HepG2 (cell line): Measurements from ENCODE around the gene ATAD1. TPM values are rescaled to one million over a fixed set of nuclear protein-coding genes. Genes with fewer than 3 reads are reported as not detected.
"Not testable (repeated sequence)": the region's sequence is repeated elsewhere in the genome, so short reads cannot be mapped to it uniquely, and the experiment has no call there.

Experiments
- ATAC-seq: fragments of 200-7000 bp; cut with Tn5 transposase; 3 replicates; pipeline ENCODE4 v1.9.1; 2020; ENCODE audit warnings: mild to moderate bottlenecking, moderate library complexity
- BruUV-seq: library from RNA; stranded (reverse); fragments of 400-500 nt; replicated peaks from 2 replicates; lab custom pipeline; 2021; lab: Mats Ljungman, UMichigan
- CTCF ChIA-PET: fragments of 300-600 bp; formaldehyde crosslinking; extraction: SDS; loops from one replicate; lab custom pipeline; 2021; ENCODE audit warnings: low total read pairs, inconsistent platforms, low intra/inter-chr PET ratio; lab: Yijun Ruan, JAX
- POLR2A ChIA-PET: fragments of 350-600 bp; sonication (Branson Sonifier 250); formaldehyde crosslinking; loops from one replicate; lab custom pipeline; 2020; ENCODE audit warnings: antibody characterized with exemption, inconsistent platforms; lab: Yijun Ruan, JAX
- DNase-seq: peaks from one replicate; pipeline ENCODE4 v3.0.0-alpha.2; 2015; ENCODE audit warnings: low spot score
- FAIRE-seq: peaks from 3 replicates; lab custom pipeline; 2011; peaks lifted over from hg19 to GRCh38; lab: Jason Lieb, UNC
- H2AFZ ChIP-seq: one replicate; pipeline ENCODE4 v1.6.1; 2011; ENCODE audit warnings: low read length, inconsistent platforms
- H3K27ac ChIP-seq: fragments of 300-600 bp; 3 replicates; pipeline ENCODE4 v1.8.0; 2011; ENCODE audit warnings: mixed run types, mild to moderate bottlenecking, mixed read lengths, low read length, inconsistent platforms; ENCODE audit not compliant: insufficient read depth; ENCODE audit errors: extremely low read length
- H3K27me3 ChIP-seq, 2 experiments: fragments of 200-600 bp in 1 of 2; 2 replicates in 1 of 2; 3 replicates in 1 of 2; pipeline versions ENCODE4 v1.6.0 to v1.8.0; 2011; ENCODE audit warnings: low read length in 2 of 2, mild to moderate bottlenecking in 2 of 2, moderate library complexity in 2 of 2, inconsistent platforms in 1 of 2; ENCODE audit not compliant: insufficient read depth in 2 of 2, control insufficient read depth in 1 of 2
- H3K36me3 ChIP-seq, 2 experiments: fragments of 200-600 bp in 1 of 2; replicated peaks in 1 of 2; 2 replicates in 1 of 2; 3 replicates in 1 of 2; pipeline versions ENCODE4 v1.5.1 to v1.8.0; 2011; ENCODE audit warnings: low read length in 2 of 2, inconsistent platforms in 1 of 2; ENCODE audit not compliant: insufficient read depth in 2 of 2, control insufficient read depth in 1 of 2
- H3K4me1 ChIP-seq: 2 replicates; pipeline ENCODE4 v1.5.1; 2012; ENCODE audit warnings: low read length, inconsistent platforms; ENCODE audit not compliant: insufficient read depth
- H3K4me2 ChIP-seq: 2 replicates; pipeline ENCODE4 v1.6.0; 2011; ENCODE audit warnings: low read depth, low read length, inconsistent platforms
- H3K4me3 ChIP-seq, 3 experiments: fragments of 200-600 bp in 1 of 3; sonication (generic), shearing (Covaris generic) in 1 of 3; replicated peaks in 1 of 3; 2 replicates each; pipeline ENCODE4 v1.5.1; 2011 to 2016; ENCODE audit warnings: low read length in 3 of 3, inconsistent platforms in 2 of 3, low read depth in 2 of 3, mild to moderate bottlenecking in 2 of 3, control low read depth in 1 of 3, mixed read lengths in 1 of 3; ENCODE audit not compliant: insufficient read depth in 1 of 3
- H3K79me2 ChIP-seq: one replicate; pipeline ENCODE4 v1.6.1; 2011; ENCODE audit warnings: low read length, inconsistent platforms; ENCODE audit not compliant: insufficient read depth
- H3K9ac ChIP-seq: 2 replicates; pipeline ENCODE4 v1.6.0; 2011; ENCODE audit warnings: mild to moderate bottlenecking, low read depth, low read length, inconsistent platforms; ENCODE audit not compliant: insufficient read depth
- H3K9me3 ChIP-seq: 2 replicates; pipeline ENCODE4 v1.5.1; 2012; ENCODE audit warnings: mild to moderate bottlenecking, low read length
- H4K20me1 ChIP-seq: 2 replicates; pipeline ENCODE4 v1.6.0; 2011; ENCODE audit warnings: inconsistent platforms, mild to moderate bottlenecking, low read length, moderate library complexity; ENCODE audit not compliant: insufficient read depth
- CTCF ChIP-seq: sonication (generic); formaldehyde crosslinking; IDR thresholded peaks from 2 replicates; pipeline ENCODE4 v1.5.0; 2020; ENCODE audit warnings: mild to moderate bottlenecking, missing genetic modification reagents, moderate library complexity
- E2F5 ChIP-seq: sonication (generic); formaldehyde crosslinking; conservative IDR thresholded peaks from 2 replicates; pipeline ENCODE4 v1.4.0; 2020; ENCODE audit warnings: missing genetic modification reagents
- RAD21 ChIP-seq: fragments of 450-650 bp; formaldehyde crosslinking; IDR thresholded peaks from 2 replicates; pipeline ENCODE4 v1.5.0; 2020; ENCODE audit warnings: mild to moderate bottlenecking
- SIX1 ChIP-seq: sonication (generic); formaldehyde crosslinking; IDR thresholded peaks from 2 replicates; pipeline ENCODE4 v1.4.0; 2020; ENCODE audit warnings: missing genetic modification reagents, borderline replicate concordance
- SMC3 ChIP-seq: IDR thresholded peaks from 2 replicates; pipeline ENCODE4 v1.6.1; 2011; ENCODE audit warnings: low read length, improper control_type of control experiment
- SOX13 ChIP-seq, 3 experiments: fragments of 450-650 bp in 1 of 3; sonication (generic) in 1 of 3; formaldehyde crosslinking in 1 of 3; IDR thresholded peaks in 2 of 3; conservative IDR thresholded peaks in 1 of 3; 2 replicates each; pipeline versions ENCODE4 v1.5.0 to v1.6.1; 2016 to 2020; ENCODE audit warnings: antibody characterized with exemption in 1 of 3, mild to moderate bottlenecking in 1 of 3, missing compliant biosample characterization in 1 of 3, missing genetic modification reagents in 1 of 3, moderate library complexity in 1 of 3
- STAG1 ChIP-seq: sonication (generic); formaldehyde crosslinking; IDR thresholded peaks from 2 replicates; pipeline ENCODE4 v1.4.0; 2020; ENCODE audit warnings: missing genetic modification reagents
- ZNF431 ChIP-seq: sonication (generic); formaldehyde crosslinking; IDR thresholded peaks from 2 replicates; pipeline ENCODE4 v1.9.0; 2022; ENCODE audit warnings: missing genetic modification reagents, low read depth, mild to moderate bottlenecking, borderline replicate concordance
- ZNF597 ChIP-seq: sonication (generic); formaldehyde crosslinking; IDR thresholded peaks from 2 replicates; pipeline ENCODE4 v1.5.0; 2020; ENCODE audit warnings: missing genetic modification reagents
- ZNF775 ChIP-seq: sonication (generic); formaldehyde crosslinking; IDR thresholded peaks from 2 replicates; pipeline ENCODE4 v1.4.0; 2020; ENCODE audit warnings: missing genetic modification reagents, mild to moderate bottlenecking, moderate library complexity, borderline replicate concordance
- WGBS: methylation state at CpG from one replicate; pipeline ENCODE4 v1.1.6; 2017; ENCODE audit warnings: low lambda C conversion rate; 5-methylcytosine and 5-hydroxymethylcytosine counted together
- in situ Hi-C: cut with HindIII; loops from 2 replicates; pipeline ENCODE4 v1.10.0; 2017; ENCODE audit warnings: low pct_unique_long_range_greater_than_20kb; ENCODE audit not compliant: extremely low pct_ligation_motif_present
- intact Hi-C: fragments of 100-400 bp; cut with micrococcal nuclease; formaldehyde crosslinking; loops from one replicate; pipeline ENCODE4 v1.10.0; 2022; ENCODE audit not compliant: unreplicated experiment
- polyA plus RNA-seq, 8 experiments: library from polyadenylated mRNA; depleted of rRNA in 3 of 8; stranded (reverse) in 7 of 8; unstranded in 1 of 8; fragments of >200 nt; fragmentation: Illumina TruSeq in 4 of 8; extraction: Trizol in 4 of 8; gene quantifications; 2 replicates each; pipeline versions ENCODE4 v1.2.1 to v1.2.3, GENCODE V29; 2011 to 2016; ENCODE audit warnings: low read depth in 4 of 8, missing spikeins in 1 of 8, mixed read lengths in 1 of 8; ENCODE audit not compliant: insufficient read depth in 1 of 8
- total RNA-seq, 5 experiments: library from RNA; depleted of rRNA; stranded (reverse); fragments of >200 nt; fragmentation: Illumina TruSeq; extraction: Trizol; gene quantifications; 2 replicates each; pipeline ENCODE4 v1.2.3, GENCODE V29; 2016; ENCODE audit warnings: low read depth in 1 of 5

The ATAD1 gene
- total and polyA plus RNA-seq, 2 of the 13 experiments (the other 11 are each of a cell fraction or from before 2014, with no cell fraction given): 14.9 to 28.2 TPM

- H3K79me2 ChIP-seq: peaks cover 12% of the 10 kb centered on the region
- H3K27ac ChIP-seq: no peak overlapping the region
- no peak overlapping the region for H3K9ac ChIP-seq
- H3K4me2 ChIP-seq: peak overlapping the region; percentile 97
- no peaks in the 10 kb centered on the region; a peak in 1 of 5 replicates for H3K27me3 ChIP-seq
- intact Hi-C loops: loop anchor here (1.0 kb wide), 1 partner anchor 254 kb away; no protein-coding TSS in a partner anchor
- peaks cover 13% of the 10 kb centered on the region for H3K4me1 ChIP-seq
- ChIA-PET CTCF (interaction anchor here (1.3 kb wide), 1 partner anchor 255 kb away, joined by 3 read pairs; no protein-coding TSS in a partner anchor), POLR2A (no interaction called here)
- H4K20me1 ChIP-seq: peaks cover 9% of the 10 kb centered on the region
- no peaks in the 10 kb centered on the region for H3K36me3 ChIP-seq
- BruUV-seq: no TSS peak
- no peaks in the 10 kb centered on the region for H3K9me3 ChIP-seq
- no peak for ATAC-seq
- peak; percentile 69 for DNase-seq
- in situ Hi-C loops: loop anchor here (5.0 kb wide), 2 partner anchors 252 to 527 kb away; no protein-coding TSS in a partner anchor
- FAIRE-seq: peak; percentile 8
- H2AFZ ChIP-seq: peak overlapping the region; percentile 67
- TF ChIP-seq SMC3: peak; percentile 31; the same call in 1 of the 2 replicates
- TF ChIP-seq ZNF597: no peak
- peak; percentile 77 for TF ChIP-seq STAG1 (CRISPR knock-in tag)
- TF ChIP-seq SOX13 (IDR thresholded peaks at IDR 0.05): no peak
- no peak for TF ChIP-seq SOX13 (CRISPR knock-in tag; conservative IDR thresholded peaks at IDR 0.05 in 1 of 2, IDR thresholded peaks at IDR 0.05 in 1 of 2)
- peak; percentile 92 for TF ChIP-seq ZNF775
- TF ChIP-seq SIX1: no peak
- no peak for TF ChIP-seq ZNF431
- peak; percentile 54; the same call in 1 of the 2 replicates for TF ChIP-seq RAD21
- peak; percentile 55 for TF ChIP-seq CTCF
- TF ChIP-seq E2F5: no peak
- no peak overlapping the region; a peak in 1 of 6 replicates for H3K4me3 ChIP-seq
- 42% methylated on average over 3 of the region's 3 CpGs for WGBS
These were observed 42.2 kb upstream of the ATAD1 start for GRCh38 chr10:87860156-87860795.

GRCh38 chr10:87855665-87856064, 37.6 kb upstream of the ATAD1 start:
- intact Hi-C loops, DNase-seq, POLR2A ChIA-PET, H3K9me3 ChIP-seq, H3K9ac ChIP-seq, H3K27me3 ChIP-seq, BruUV-seq, H2AFZ ChIP-seq, FAIRE-seq, H3K27ac ChIP-seq, ATAC-seq, H3K36me3 ChIP-seq, H3K79me2 ChIP-seq, H4K20me1 ChIP-seq, CTCF ChIA-PET, H3K4me3 ChIP-seq, H3K4me2 ChIP-seq: not testable (repeated sequence)
- in situ Hi-C loops: loop anchor here (10.0 kb wide), 1 partner anchor 699 kb away; no protein-coding TSS in a partner anchor
- peaks cover 11% of the 10 kb centered on the region for H3K4me1 ChIP-seq
- 61% methylated on average over 4 of the region's 4 CpGs for WGBS
